GM12801 (cell line): ENCODE measurements around the gene BICC1.

Experiments used
- CTCF ChIP-seq: IDR thresholded peaks from one replicate; pipeline ENCODE4 v1.5.1; 2011; ENCODE audit warnings: control low read depth; ENCODE audit not compliant: insufficient read length; ENCODE audit errors: extremely low read depth

Gene BICC1

GRCh38 chr10:58502956-58503355, 9.7 kb upstream of the BICC1 start:
- no peak for TF ChIP-seq CTCF

- no peak for TF ChIP-seq CTCF
Observed at GRCh38 chr10:58508316-58508715, 4.4 kb upstream of the BICC1 start.

- no peak for TF ChIP-seq CTCF
Observed at GRCh38 chr10:58511765-58512490, 744 bp upstream of the BICC1 start.

- no peak for TF ChIP-seq CTCF
Observed at GRCh38 chr10:58513188-58514110, 777 bp downstream of the BICC1 start.

- TF ChIP-seq CTCF: no peak
Observed at GRCh38 chr10:58514111-58514770, 1.6 kb downstream of the BICC1 start.

GRCh38 chr10:58515291-58515941, 2.7 kb downstream of the BICC1 start:
- TF ChIP-seq CTCF: no peak

- TF ChIP-seq CTCF: no peak
Observed at GRCh38 chr10:58516119-58516518, 3.4 kb downstream of the BICC1 start.
